Left ventricle myocardium inferior (tissue), 1 donor: ENCODE results near the gene FEZ2. TPM values are rescaled to one million over a fixed set of nuclear protein-coding genes. Genes with fewer than 3 reads are reported as not detected.

ENCODE experiments used
- DNase-seq: peaks from one replicate; pipeline ENCODE4 v3.0.0-alpha.2; 2020
- H3K27ac ChIP-seq: fragments of 200-600 bp; replicated peaks from 2 replicates; pipeline ENCODE4 v1.8.0; 2021
- H3K27me3 ChIP-seq: fragments of 200-600 bp; 2 replicates; pipeline ENCODE4 v1.8.0; 2021; ENCODE audit warnings: low read depth
- H3K36me3 ChIP-seq: fragments of 200-600 bp; 2 replicates; pipeline ENCODE4 v1.8.0; 2021
- H3K4me1 ChIP-seq: fragments of 200-600 bp; 2 replicates; pipeline ENCODE4 v1.8.0; 2021
- H3K4me3 ChIP-seq: fragments of 200-600 bp; 2 replicates; pipeline ENCODE4 v1.8.0; 2021; ENCODE audit warnings: mild to moderate bottlenecking, moderate library complexity
- H3K9me3 ChIP-seq: fragments of 200-600 bp; replicated peaks from 2 replicates; pipeline ENCODE4 v1.8.0; 2021
- intact Hi-C: fragments of 100-400 bp; cut with micrococcal nuclease; formaldehyde crosslinking; loops from one replicate; pipeline ENCODE4 v1.11.0; 2022
- total RNA-seq: library from RNA; stranded (reverse); fragmentation: NEBNext Ultra II Directional; extraction: Animal tissue kit (Norgen Biotek cat#: 25700); gene quantifications from one replicate; pipeline ENCODE4 v1.2.1, GENCODE V29; 2021
- TF ChIP-seq, protein P1 (sequence below): fragments of 200-600 bp; IDR thresholded peaks from 2 replicates; pipeline ENCODE4 v1.8.0; 2021; ENCODE audit warnings: antibody characterized with exemption, mild to moderate bottlenecking, borderline replicate concordance
- donor health status: DM: no; HTN: yes; CAD: no; lungs with severe emphysema.

Gene FEZ2
- total RNA-seq, 1 donor from 2014 or later, result 49.6 TPM

GRCh38 chr2:36538335-36538734 lies 59.6 kb downstream of the FEZ2 start:
- H3K9me3 ChIP-seq, result no peaks in the 10 kb centered on the region
- H3K27me3 ChIP-seq, result no peaks in the 10 kb centered on the region
- TF ChIP-seq, protein P1, sequence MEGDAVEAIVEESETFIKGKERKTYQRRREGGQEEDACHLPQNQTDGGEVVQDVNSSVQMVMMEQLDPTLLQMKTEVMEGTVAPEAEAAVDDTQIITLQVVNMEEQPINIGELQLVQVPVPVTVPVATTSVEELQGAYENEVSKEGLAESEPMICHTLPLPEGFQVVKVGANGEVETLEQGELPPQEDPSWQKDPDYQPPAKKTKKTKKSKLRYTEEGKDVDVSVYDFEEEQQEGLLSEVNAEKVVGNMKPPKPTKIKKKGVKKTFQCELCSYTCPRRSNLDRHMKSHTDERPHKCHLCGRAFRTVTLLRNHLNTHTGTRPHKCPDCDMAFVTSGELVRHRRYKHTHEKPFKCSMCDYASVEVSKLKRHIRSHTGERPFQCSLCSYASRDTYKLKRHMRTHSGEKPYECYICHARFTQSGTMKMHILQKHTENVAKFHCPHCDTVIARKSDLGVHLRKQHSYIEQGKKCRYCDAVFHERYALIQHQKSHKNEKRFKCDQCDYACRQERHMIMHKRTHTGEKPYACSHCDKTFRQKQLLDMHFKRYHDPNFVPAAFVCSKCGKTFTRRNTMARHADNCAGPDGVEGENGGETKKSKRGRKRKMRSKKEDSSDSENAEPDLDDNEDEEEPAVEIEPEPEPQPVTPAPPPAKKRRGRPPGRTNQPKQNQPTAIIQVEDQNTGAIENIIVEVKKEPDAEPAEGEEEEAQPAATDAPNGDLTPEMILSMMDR, result no peak
- DNase-seq, result no peak
- intact Hi-C loops, result no loop called here
- H3K36me3 ChIP-seq, result peaks cover 41% of the 10 kb centered on the region
- H3K4me3 ChIP-seq, result no peak overlapping the region
- H3K27ac ChIP-seq, result no peak overlapping the region
- H3K4me1 ChIP-seq, result peaks cover 35% of the 10 kb centered on the region

GRCh38 chr2:36536776-36537175 lies 61.2 kb downstream of the FEZ2 start:
- Histone ChIP-seq H3K36me3 (peaks cover 49% of the 10 kb centered on the region), H3K4me1 (peaks cover 24% of the 10 kb centered on the region), H3K27me3 (no peaks in the 10 kb centered on the region), H3K4me3 (no peak overlapping the region), H3K9me3 (no peaks in the 10 kb centered on the region), H3K27ac (no peak overlapping the region)
- TF ChIP-seq, protein P1, result no peak
- no peak for DNase-seq
- intact Hi-C loops, result no loop called here

GRCh38 chr2:36535099-36535498 lies 62.9 kb downstream of the FEZ2 start:
- peaks cover 36% of the 10 kb centered on the region for H3K36me3 ChIP-seq
- intact Hi-C loops, result no loop called here

DNA sequence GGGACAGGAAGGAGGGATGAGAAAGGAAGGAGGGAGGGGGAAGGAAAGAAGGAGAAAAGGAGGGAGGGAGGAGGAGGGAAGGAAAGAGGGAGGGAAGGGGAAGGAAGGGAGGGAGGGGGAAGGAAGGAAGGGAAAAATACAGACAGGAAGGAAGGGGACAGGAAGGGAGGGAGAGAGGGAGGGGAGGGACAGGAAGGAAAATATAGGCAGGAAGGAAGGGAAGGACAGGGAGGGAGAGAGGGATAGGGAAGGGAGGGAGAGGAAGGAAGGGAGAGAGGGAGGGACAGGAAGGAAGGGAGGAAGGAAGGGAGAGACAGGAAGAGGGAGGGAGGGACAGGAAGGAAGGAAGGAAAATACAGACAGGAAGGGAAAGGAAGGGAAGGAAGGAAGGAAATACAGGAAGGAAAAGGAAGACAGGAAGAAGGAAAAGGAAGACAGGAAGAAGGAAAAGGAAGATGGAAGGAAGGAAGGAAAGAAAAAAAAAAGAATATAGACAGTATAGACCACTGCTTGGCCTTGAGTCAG lies 63.6 kb downstream of the FEZ2 start:
- TF ChIP-seq, protein P1, result no peak
- H3K4me3 ChIP-seq, result no peak overlapping the region
- H3K36me3 ChIP-seq, result peaks cover 32% of the 10 kb centered on the region
- DNase-seq, result no peak
- intact Hi-C loops, result no loop called here
- no peaks in the 10 kb centered on the region for H3K9me3 ChIP-seq
- peaks cover 36% of the 10 kb centered on the region for H3K4me1 ChIP-seq
- H3K27ac ChIP-seq, result no peak overlapping the region
- H3K27me3 ChIP-seq, result no peaks in the 10 kb centered on the region

More at GRCh38 chr2:36535099-36535498, 62.9 kb downstream of the FEZ2 start:
- no peaks in the 10 kb centered on the region for H3K27me3 ChIP-seq
- DNase-seq, result no peak
- no peak overlapping the region for H3K4me3 ChIP-seq
- TF ChIP-seq, protein P1, result no peak
- H3K9me3 ChIP-seq, result no peaks in the 10 kb centered on the region
- H3K27ac ChIP-seq, result no peak overlapping the region
- H3K4me1 ChIP-seq, result peaks cover 28% of the 10 kb centered on the region

DNA sequence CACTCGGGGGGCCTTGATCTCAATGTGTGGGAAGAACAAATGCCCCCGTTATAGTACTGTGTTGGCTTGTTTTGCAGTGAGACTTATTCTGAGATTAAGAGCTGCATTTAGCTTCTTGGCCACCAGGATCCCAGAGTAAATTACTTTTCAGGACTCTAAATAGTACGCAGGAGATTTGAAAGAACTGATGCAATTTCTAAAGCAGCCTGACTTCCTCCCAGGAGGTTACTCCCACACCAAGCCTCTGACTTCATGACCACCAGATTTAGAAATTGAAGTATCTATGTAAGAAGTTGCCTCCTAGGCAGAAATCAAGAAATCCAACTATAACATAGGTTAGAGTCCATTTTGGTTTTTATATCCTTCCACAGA lies 67.0 kb downstream of the FEZ2 start:
- TF ChIP-seq, protein P1, result peak; percentile 47
- H3K27me3 ChIP-seq, result no peaks in the 10 kb centered on the region
- H3K27ac ChIP-seq, result peak overlapping the region; percentile 31
- H3K9me3 ChIP-seq, result no peaks in the 10 kb centered on the region
- peaks cover 12% of the 10 kb centered on the region for H3K36me3 ChIP-seq
- no peak for DNase-seq
- no peak overlapping the region for H3K4me3 ChIP-seq
- H3K4me1 ChIP-seq, result peaks cover 31% of the 10 kb centered on the region
- intact Hi-C loops, result no loop called here
